ENCODE measurements around the gene AMY2B.
"Not testable (repeated sequence)": the region's sequence is repeated elsewhere in the genome, so short reads cannot be mapped to it uniquely, and the experiment has no call there.

AMY2B gene

DNA sequence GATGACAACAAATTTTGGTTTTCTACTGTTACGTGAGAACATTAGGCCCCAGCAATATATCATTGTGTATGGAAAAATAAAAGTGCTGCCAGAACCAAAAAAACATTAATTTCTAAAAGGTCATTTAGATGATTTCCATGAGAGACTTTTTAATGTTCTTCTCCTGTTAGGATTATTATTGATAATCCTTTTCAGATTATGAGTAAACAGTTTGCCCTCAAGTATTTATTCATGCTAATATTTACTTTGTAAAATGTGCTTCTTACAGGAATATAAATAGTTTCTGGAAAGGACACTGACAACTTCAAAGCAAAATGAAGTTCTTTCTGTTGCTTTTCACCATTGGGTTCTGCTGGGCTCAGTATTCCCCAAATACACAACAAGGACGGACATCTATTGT lies at the start of gene AMY2B:
AMY2B (plus strand) TSS at position 301 of the 400 bp plus-strand sequence; CDS start at position 315, 14 bp downstream.
- H3K27me3 Mint-ChIP-seq; H3K27ac Mint-ChIP-seq; H3K4me1 Mint-ChIP-seq (ENCODE audit: low read depth); H3K9me3 Mint-ChIP-seq (ENCODE audit: low read depth); H3K4me3 Mint-ChIP-seq: not testable (repeated sequence)
- peaks cover 29% of the 10 kb centered on the region for H3K36me3 Mint-ChIP-seq

DNA sequence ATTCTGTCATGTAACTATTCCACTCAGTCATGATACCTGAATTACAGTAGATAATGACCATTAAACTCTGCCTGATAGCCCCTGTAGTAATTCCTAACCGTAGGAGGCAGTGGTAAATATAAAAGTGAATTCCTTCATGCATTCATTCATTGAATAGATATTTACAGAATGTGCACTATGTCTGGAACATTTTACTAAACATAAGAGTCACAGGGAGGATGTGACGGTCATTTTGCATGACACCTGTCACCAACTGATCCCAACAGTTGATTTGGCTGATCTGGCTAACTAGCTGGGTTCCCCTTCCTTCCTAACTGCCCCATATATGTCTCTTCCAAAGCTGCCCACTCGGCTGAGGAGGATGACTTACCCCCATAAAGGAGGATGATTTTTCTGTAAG lies 48.0 kb upstream of the AMY2B start:
- Mint-ChIP-seq H3K27ac (no peak overlapping the region), H3K36me3 (peaks cover 5% of the 10 kb centered on the region), H3K4me1 (ENCODE audit: low read depth) (peaks cover 37% of the 10 kb centered on the region), H3K4me3 (no peak overlapping the region), H3K27me3 (no peaks in the 10 kb centered on the region), H3K9me3 (ENCODE audit: low read depth) (no peaks in the 10 kb centered on the region)

DNA sequence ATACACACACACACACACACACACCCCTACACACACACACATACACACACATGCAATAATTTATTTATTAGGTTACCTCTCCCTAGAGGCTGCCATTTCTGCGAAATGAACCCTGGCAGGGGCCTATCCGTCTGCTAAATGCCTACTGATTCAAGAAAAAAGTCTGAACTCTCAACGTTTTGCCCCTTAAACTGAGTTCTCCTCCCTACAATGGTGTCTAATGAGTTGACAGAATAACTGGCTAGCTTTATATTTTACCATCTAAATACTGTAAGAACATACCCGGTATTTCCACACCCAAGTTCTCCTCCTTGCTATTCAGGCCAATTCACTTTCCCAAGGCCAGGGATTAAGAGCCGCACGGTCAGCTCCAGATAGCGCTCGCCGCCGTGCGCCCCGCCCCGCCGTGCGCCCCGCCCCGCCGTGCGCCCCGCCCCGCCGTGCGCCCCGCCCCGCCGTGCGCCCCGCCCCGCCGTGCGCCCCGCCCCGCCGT lies 46.2 kb upstream of the AMY2B start:
- H3K4me3 Mint-ChIP-seq = peak overlapping the region; percentile 89
- peaks cover 16% of the 10 kb centered on the region for H3K36me3 Mint-ChIP-seq
- H3K4me1 Mint-ChIP-seq (ENCODE audit: low read depth) = peaks cover 52% of the 10 kb centered on the region
- H3K9me3 Mint-ChIP-seq (ENCODE audit: low read depth) = no peaks in the 10 kb centered on the region
- no peaks in the 10 kb centered on the region for H3K27me3 Mint-ChIP-seq
- peak overlapping the region; percentile 83 for H3K27ac Mint-ChIP-seq

DNA sequence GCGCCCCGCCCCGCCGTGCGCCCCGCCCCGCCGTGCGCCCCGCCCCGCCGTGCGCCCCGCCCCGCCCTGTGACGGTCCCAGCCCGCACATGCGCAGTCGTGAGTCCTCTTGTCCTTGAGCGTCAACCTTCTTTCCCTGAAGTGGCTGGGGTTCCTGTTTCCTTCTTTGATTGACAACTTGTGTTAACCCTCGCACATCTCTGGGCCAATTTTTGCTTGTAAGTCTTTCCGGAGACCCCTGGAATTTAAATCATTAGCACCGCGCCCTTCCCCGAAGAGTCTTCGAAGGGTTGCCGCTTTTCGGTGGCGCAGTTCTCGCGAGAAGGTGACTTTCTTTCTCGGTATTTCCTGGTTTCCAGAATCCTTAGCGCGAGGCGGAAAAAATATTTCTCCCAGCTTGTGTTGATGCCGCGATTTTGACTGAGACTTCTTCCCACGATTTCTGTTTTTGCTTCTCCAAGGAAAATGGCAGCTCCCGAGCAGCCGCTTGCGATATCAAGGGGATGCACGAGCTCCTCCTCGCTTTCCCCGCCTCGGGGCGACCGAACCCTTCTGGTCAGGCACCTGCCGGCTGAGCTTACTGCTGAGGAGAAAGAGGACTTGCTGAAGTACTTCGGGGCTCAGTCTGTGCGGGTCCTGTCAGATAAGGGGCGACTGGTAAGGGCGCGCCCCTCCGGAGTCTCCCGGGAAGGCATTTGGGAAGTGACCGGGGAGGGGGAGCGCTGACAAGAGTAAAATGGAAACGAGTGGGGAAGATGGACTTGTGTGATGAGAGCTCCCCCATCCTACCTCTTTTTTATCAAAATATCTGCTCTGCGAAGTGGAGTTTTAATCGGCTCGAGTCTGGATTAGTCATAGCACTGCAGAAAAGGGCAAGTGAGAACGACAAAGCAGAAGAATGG lies 45.5 kb upstream of the AMY2B start, which contains the start of gene RNPC3:
RNPC3 (plus strand) TSS at position 93 of the 901 bp plus-strand sequence; CDS start at position 465, 372 bp downstream.
- Mint-ChIP-seq H3K4me1 (ENCODE audit: low read depth) (peaks cover 59% of the 10 kb centered on the region), H3K9me3 (ENCODE audit: low read depth) (no peaks in the 10 kb centered on the region), H3K4me3 (peak within 1 kb of the TSS; percentile 99), H3K27me3 (no peaks in the 10 kb centered on the region), H3K27ac (peak within 1 kb of the TSS; percentile 99), H3K36me3 (peaks cover 23% of the 10 kb centered on the region)

DNA sequence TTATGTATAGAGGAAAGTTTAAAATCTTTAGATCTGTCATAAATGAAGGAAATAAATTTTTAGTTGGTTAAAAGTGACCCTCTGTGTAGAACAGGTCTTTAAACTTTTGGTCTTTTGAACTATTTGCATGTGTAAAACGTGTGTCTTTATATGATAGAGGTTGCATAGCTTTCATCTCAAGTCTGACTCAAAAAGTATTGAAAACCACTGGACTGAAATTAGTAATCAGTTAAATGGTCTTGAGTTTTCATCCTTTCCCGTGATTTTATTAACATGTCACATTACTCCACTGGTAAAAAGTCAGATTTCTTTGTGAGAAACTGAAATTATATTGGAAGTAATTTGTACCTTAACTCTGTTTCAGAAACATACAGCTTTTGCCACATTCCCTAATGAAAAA lies 44.1 kb upstream of the AMY2B start:
- Mint-ChIP-seq H3K4me3 (peak overlapping the region; percentile 99), H3K27me3 (no peaks in the 10 kb centered on the region), H3K4me1 (ENCODE audit: low read depth) (peaks cover 74% of the 10 kb centered on the region), H3K9me3 (ENCODE audit: low read depth) (no peaks in the 10 kb centered on the region), H3K36me3 (peaks cover 33% of the 10 kb centered on the region), H3K27ac (peak overlapping the region; percentile 82)

DNA sequence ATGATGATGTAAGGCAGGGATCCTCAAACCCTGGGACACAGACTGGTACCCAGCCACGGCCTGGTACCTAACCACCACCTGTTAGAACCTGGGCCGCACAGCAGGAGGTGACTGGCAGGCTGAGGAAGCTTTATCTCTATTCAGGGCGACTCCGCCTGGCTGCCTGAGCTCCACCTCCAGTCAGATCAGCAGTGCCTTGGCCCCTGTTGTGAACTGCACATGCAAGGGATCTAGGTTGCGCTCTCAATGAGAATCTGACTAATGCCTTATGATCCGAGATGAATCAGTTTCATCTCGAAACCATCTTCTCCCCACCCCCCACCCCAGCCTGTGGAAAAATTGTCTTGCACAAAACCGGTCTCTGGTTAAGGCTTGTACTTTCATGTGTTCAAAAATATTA lies 41.6 kb upstream of the AMY2B start:
- Mint-ChIP-seq H3K27me3 (no peaks in the 10 kb centered on the region), H3K4me1 (ENCODE audit: low read depth) (peaks cover 81% of the 10 kb centered on the region), H3K36me3 (peaks cover 38% of the 10 kb centered on the region), H3K9me3 (ENCODE audit: low read depth) (no peaks in the 10 kb centered on the region), H3K4me3 (peak overlapping the region; percentile 24), H3K27ac (no peak overlapping the region)

DNA sequence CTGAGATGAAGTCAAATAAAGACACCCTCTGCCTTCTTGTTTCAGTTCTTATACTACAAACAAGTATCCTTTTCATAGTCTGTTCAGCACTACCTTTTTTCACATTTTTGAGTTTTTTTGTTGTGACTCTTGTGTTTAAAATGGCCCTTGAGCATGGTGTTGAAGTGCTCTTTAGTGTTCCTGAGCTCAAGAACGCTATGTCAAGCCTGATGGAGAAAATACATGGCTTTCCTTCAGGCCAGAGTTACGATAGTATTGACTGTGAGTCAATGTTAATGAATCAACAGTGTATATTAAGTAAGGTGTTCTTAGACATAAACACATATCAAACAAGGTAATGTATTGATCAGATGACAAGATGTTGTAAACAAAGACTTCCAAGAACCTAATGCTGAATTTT lies 33.2 kb upstream of the AMY2B start:
- no peak overlapping the region for H3K4me3 Mint-ChIP-seq

DNA sequence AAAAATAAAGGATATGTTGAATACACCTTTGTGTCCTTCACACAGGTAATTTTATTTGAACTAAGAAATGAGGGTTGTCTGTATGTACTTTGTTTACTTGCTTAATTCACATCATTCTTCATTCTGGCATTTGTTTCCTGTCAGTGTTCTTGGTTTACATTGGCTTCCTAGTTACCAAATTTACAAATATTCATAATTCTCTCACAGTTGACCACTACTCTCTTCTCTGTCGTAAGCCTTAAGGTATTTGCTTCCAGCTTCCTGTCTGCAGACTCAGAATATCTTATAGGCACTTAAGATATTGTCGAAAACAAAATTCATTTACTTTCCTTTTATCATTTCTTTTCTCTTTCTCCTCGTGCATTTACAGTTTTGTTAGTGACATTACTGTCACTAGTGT lies 30.0 kb upstream of the AMY2B start:
- no peaks in the 10 kb centered on the region for H3K9me3 Mint-ChIP-seq (ENCODE audit: low read depth)
- peaks cover 24% of the 10 kb centered on the region for H3K36me3 Mint-ChIP-seq
- no peaks in the 10 kb centered on the region for H3K27me3 Mint-ChIP-seq
- no peak overlapping the region for H3K27ac Mint-ChIP-seq
- peaks cover 2% of the 10 kb centered on the region for H3K4me1 Mint-ChIP-seq (ENCODE audit: low read depth)
- no peak overlapping the region for H3K4me3 Mint-ChIP-seq

More for the DNA sequence above, 33.2 kb upstream of the AMY2B start:
- H3K4me1 Mint-ChIP-seq (ENCODE audit: low read depth) = peaks cover 9% of the 10 kb centered on the region
- H3K9me3 Mint-ChIP-seq (ENCODE audit: low read depth) = no peaks in the 10 kb centered on the region
- H3K36me3 Mint-ChIP-seq = peaks cover 23% of the 10 kb centered on the region
- H3K27me3 Mint-ChIP-seq = no peaks in the 10 kb centered on the region
- H3K27ac Mint-ChIP-seq = no peak overlapping the region

DNA sequence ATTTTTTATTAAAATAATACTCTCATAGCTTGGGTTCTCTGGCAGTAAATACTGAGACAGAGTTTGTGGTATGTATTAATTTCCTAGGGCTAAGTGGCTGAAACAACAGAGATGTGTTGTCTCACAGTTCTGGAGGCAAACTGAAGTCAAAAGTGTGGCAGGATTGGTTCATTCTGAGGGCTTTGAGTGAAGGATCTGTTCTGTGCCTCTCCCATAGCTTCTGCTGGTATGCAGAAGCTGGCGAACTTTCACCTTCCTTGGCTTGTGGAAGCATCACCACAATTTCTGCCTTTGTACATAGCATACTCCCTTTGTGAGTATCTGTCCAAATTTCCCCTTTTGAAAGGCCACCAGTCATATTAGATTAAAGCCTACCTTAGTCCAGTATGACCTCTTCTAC lies 24.9 kb upstream of the AMY2B start:
- peaks cover 2% of the 10 kb centered on the region for H3K4me1 Mint-ChIP-seq (ENCODE audit: low read depth)

DNA sequence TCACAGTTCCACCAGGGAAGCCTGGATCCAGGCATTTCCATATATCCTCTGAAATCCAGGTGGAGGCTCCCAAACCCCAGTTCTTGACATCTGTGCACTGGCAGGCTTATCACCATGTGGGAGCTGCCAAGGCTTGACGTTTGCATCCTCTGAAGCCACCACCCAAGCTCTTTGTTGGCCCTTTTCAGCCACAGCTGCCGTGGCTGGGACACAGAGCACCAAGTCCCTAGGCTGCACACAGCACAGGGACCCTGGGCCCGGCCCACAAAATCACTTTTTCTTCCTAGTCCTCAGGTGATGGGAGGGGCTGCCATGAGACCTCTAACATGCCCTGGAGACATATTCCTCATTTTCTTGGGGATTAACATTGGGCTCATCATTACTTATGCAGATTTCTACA lies 23.5 kb upstream of the AMY2B start:
- Mint-ChIP-seq H3K4me1 (ENCODE audit: low read depth) (peaks cover 2% of the 10 kb centered on the region), H3K27me3 (no peaks in the 10 kb centered on the region), H3K27ac (no peak overlapping the region), H3K4me3 (no peak overlapping the region), H3K9me3 (ENCODE audit: low read depth) (no peaks in the 10 kb centered on the region), H3K36me3 (peaks cover 16% of the 10 kb centered on the region)

More for the DNA sequence above, 24.9 kb upstream of the AMY2B start:
- Mint-ChIP-seq H3K27ac (no peak overlapping the region), H3K27me3 (no peaks in the 10 kb centered on the region), H3K4me3 (no peak overlapping the region), H3K9me3 (ENCODE audit: low read depth) (no peaks in the 10 kb centered on the region), H3K36me3 (peaks cover 16% of the 10 kb centered on the region)

DNA sequence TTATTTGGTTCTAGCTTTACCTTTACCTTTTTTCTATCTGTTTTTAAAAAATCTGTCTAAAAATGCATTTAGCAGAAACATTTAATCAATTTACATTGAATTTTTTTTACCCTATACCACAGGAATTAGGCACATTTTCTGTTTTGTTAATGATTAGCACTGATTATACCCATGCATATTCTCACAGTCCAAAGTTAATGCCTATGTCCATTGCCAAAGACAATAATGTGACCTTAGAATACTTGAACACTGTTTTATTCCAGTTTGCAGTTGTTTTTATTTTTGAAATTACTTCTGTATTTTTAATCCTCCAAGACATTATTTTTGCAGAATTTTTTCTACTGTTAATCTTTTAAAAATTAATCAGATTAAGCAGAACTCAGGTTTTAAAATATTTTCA lies 11.0 kb upstream of the AMY2B start:
- H3K9me3 Mint-ChIP-seq (ENCODE audit: low read depth) = no peaks in the 10 kb centered on the region
- peaks cover 13% of the 10 kb centered on the region for H3K36me3 Mint-ChIP-seq
- H3K4me3 Mint-ChIP-seq = no peak overlapping the region

DNA sequence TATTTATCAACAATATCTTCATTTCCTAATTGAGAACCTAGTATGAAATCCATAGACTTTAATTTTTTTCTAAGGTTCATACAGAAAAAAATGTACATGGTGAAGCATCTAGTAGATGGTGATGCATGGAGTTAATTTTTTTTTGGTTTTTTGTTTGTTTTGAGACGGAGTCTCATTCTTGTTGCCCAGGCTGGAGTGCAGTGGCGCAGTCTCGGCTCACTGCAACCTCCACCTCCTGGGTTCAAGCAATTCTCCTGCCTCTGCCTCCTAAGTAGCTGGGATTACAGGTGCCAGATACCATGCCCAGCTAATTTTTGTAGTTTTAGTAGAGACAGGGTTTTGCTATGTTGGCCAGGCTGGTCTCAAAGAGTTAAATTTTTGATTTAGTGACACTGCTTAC lies 10.3 kb upstream of the AMY2B start:
- H3K4me3 Mint-ChIP-seq; H3K4me1 Mint-ChIP-seq (ENCODE audit: low read depth); H3K27me3 Mint-ChIP-seq; H3K9me3 Mint-ChIP-seq (ENCODE audit: low read depth); H3K27ac Mint-ChIP-seq: not testable (repeated sequence)
- H3K36me3 Mint-ChIP-seq = peaks cover 16% of the 10 kb centered on the region

More for the DNA sequence above, 11.0 kb upstream of the AMY2B start:
- Mint-ChIP-seq H3K27me3 (no peaks in the 10 kb centered on the region), H3K27ac (no peak overlapping the region), H3K4me1 (ENCODE audit: low read depth) (no peaks in the 10 kb centered on the region)

DNA sequence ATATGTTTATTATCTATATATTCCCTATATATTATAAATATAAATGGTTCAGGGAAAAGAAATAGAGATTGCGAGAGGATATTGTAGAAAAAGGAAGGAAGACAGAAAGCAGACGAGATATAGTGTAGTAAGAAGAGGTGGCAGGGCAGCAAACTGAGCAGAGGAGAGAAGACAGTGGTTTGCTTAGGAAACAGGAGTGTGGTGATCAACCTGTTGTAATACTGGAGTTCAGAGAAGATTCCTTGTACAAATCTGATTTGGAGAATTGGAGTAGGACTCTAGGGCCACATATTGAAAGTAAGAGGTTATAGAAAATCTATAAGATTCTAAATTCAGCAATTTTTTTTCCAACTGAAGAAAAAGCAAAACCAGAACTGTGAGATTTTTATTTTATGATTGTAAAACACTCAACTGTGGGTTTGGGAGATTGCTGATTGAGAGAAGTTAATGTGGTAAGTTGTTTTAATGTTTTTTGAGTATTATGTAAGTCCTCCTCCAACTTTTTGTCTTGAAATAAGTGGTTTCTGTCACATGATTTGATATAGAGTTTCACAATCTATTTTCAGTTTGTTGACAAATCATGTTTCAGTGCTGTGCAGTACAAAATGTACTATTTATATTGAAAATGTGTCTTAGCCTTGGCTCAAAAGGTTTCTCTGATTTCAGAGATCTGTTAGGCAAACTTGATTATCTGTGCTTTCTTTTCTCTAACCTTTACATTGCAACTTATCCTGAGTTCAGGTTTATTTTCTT lies 9.6 kb upstream of the AMY2B start:
- Mint-ChIP-seq H3K36me3 (peaks cover 13% of the 10 kb centered on the region), H3K4me3 (no peak overlapping the region), H3K27me3 (no peaks in the 10 kb centered on the region), H3K9me3 (ENCODE audit: low read depth) (no peaks in the 10 kb centered on the region), H3K4me1 (ENCODE audit: low read depth) (no peaks in the 10 kb centered on the region), H3K27ac (no peak overlapping the region)

DNA sequence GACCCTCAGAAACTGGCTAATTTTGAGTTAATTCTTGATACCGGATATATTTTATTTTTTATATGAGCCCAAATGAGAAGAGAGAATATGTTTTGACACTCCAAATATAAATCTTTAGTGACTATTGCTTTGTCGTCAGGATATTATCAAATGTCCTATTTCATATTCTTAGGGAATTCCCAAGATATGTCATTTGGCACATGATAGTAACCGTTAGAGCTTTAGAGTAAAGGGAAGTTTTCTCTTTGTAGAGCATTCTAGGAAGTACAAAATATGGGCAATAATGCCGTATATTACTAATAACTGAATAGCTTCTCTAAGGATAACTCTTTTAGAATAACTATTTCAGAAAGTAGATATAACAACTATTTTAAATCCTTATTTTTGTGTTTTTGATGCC lies 8.3 kb upstream of the AMY2B start:
- Mint-ChIP-seq H3K9me3 (ENCODE audit: low read depth) (no peaks in the 10 kb centered on the region), H3K27me3 (no peaks in the 10 kb centered on the region), H3K4me3 (no peak overlapping the region), H3K27ac (no peak overlapping the region), H3K4me1 (ENCODE audit: low read depth) (no peaks in the 10 kb centered on the region), H3K36me3 (peaks cover 13% of the 10 kb centered on the region)

DNA sequence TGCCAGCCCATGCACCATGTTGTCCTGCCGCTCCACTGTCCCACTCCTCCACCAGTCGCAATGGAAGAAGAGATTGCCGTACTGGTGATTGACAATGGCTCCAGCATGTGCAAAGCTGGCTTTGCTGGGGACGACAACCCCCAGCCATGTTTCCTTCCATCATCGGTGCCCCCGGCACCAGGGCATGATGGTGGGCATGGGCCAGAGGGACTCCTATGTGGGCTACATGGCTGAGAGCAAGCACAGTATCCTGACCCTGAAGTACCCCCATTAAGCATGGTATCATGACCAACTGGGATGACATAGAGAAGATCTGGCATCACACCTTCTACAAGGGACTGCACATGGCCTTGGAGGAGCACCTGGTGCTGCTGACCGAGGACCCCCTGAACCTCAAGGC lies 1.9 kb upstream of the AMY2B start:
- peaks cover 36% of the 10 kb centered on the region for H3K36me3 Mint-ChIP-seq
- H3K9me3 Mint-ChIP-seq (ENCODE audit: low read depth) = no peaks in the 10 kb centered on the region
- no peaks in the 10 kb centered on the region for H3K4me1 Mint-ChIP-seq (ENCODE audit: low read depth)
- no peak overlapping the region for H3K4me3 Mint-ChIP-seq
- no peak overlapping the region for H3K27ac Mint-ChIP-seq
- no peaks in the 10 kb centered on the region for H3K27me3 Mint-ChIP-seq
